Naive thymus-derived CD4-positive, alpha-beta T cell (primary cell): Measurements from ENCODE around the gene WNT5A. TPM values are rescaled to one million over a fixed set of nuclear protein-coding genes. Genes with fewer than 3 reads are reported as not detected.

Experiments
- ATAC-seq: fragments of 150-1000 bp; cut with Tn5 transposase; 2 replicates; pipeline ENCODE4 v1.10.0; 2021; ENCODE audit warnings: mild to moderate bottlenecking, moderate library complexity
- CTCF ChIA-PET: fragments of 350-600 bp; sonication (Branson Sonifier 250); formaldehyde crosslinking; loops from one replicate; lab custom pipeline; 2021; ENCODE audit warnings: antibody characterized with exemption; lab: Charles Lee
- POLR2A ChIA-PET: fragments of 350-600 bp; sonication (Branson Sonifier 250); formaldehyde crosslinking; loops from one replicate; lab custom pipeline; 2021; ENCODE audit warnings: antibody characterized with exemption, inconsistent platforms; lab: Charles Lee
- DNase-seq, 9 donors: peaks; one replicate each; pipeline versions ENCODE4 v3.0.0 to v3.0.0-alpha.2; 2020 to 2022; ENCODE audit warnings: mixed read lengths in 1 of 9
- H3K27ac ChIP-seq: one replicate; pipeline ENCODE4 v1.7.0; 2013; ENCODE audit warnings: mild to moderate bottlenecking, low read depth, low read length, moderate library complexity
- H3K27me3 ChIP-seq, 2 donors: one replicate each; pipeline ENCODE4 v1.7.0; 2013; ENCODE audit warnings: low read length in 2 of 2, mild to moderate bottlenecking in 2 of 2, moderate library complexity in 2 of 2; ENCODE audit not compliant: control insufficient read depth in 2 of 2, insufficient read depth in 2 of 2
- H3K36me3 ChIP-seq, 3 experiments: 1 replicate in 2 of 3; 2 replicates in 1 of 3; pipeline ENCODE4 v1.7.0; 2013; ENCODE audit warnings: low read length in 3 of 3, mild to moderate bottlenecking in 3 of 3, moderate library complexity in 1 of 3; ENCODE audit not compliant: insufficient read depth in 3 of 3, control insufficient read depth in 2 of 3
- H3K4me1 ChIP-seq, 2 donors: one replicate each; pipeline ENCODE4 v1.7.0; 2013; ENCODE audit warnings: low read length in 2 of 2, mild to moderate bottlenecking in 2 of 2, moderate library complexity in 1 of 2; ENCODE audit not compliant: control insufficient read depth in 2 of 2, insufficient read depth in 2 of 2
- H3K4me3 ChIP-seq: 2 replicates; pipeline ENCODE4 v1.7.0; 2013; ENCODE audit warnings: mild to moderate bottlenecking, low read length
- H3K9me3 ChIP-seq, 3 experiments: 1 replicate in 2 of 3; 2 replicates in 1 of 3; pipeline ENCODE4 v1.7.0; 2013; ENCODE audit warnings: low read length in 3 of 3; ENCODE audit not compliant: control insufficient read depth in 2 of 3
- H3K27ac Mint-ChIP-seq, 9 donors: one replicate each; pipeline ENCODE4 v1.8.0; 2020 to 2022; ENCODE audit warnings: mixed read lengths in 9 of 9, mild to moderate bottlenecking in 8 of 9, moderate library complexity in 5 of 9, inconsistent platforms in 2 of 9
- H3K27me3 Mint-ChIP-seq, 5 donors: one replicate each; pipeline ENCODE4 v1.8.0; 2021 to 2022; ENCODE audit warnings: mixed read lengths in 5 of 5, mild to moderate bottlenecking in 1 of 5
- H3K36me3 Mint-ChIP-seq, 5 donors: one replicate each; pipeline ENCODE4 v1.8.0; 2020 to 2022; ENCODE audit warnings: mixed read lengths in 5 of 5, mild to moderate bottlenecking in 3 of 5, inconsistent platforms in 1 of 5
- H3K4me1 Mint-ChIP-seq, 7 donors: one replicate each; pipeline ENCODE4 v1.8.0; 2020 to 2022; ENCODE audit warnings: mixed read lengths in 7 of 7, mild to moderate bottlenecking in 3 of 7, inconsistent platforms in 1 of 7
- H3K4me3 Mint-ChIP-seq, 10 donors: one replicate each; pipeline ENCODE4 v1.8.0; 2020 to 2022; ENCODE audit warnings: mild to moderate bottlenecking in 10 of 10, mixed read lengths in 10 of 10, moderate library complexity in 6 of 10, inconsistent platforms in 2 of 10
- H3K9me3 Mint-ChIP-seq, 11 donors: one replicate each; pipeline ENCODE4 v1.8.0; 2020 to 2022; ENCODE audit warnings: mixed read lengths in 11 of 11, mild to moderate bottlenecking in 4 of 11, inconsistent platforms in 1 of 11, moderate library complexity in 1 of 11
- intact Hi-C, 2 donors: fragments of 100-400 bp; cut with micrococcal nuclease; formaldehyde crosslinking; loops; one replicate each; pipeline ENCODE4 v1.15.1; 2023
- polyA plus RNA-seq, 2 donors: library from polyadenylated mRNA; unstranded; fragments of 300-500 nt; fragmentation: Illumina TruSeq; gene quantifications; one replicate each; pipeline ENCODE4 v1.2.3, GENCODE V29; 2021
- total RNA-seq, 6 experiments: library from RNA in 5 of 6; stranded (reverse) in 5 of 6; gene quantifications; 1 replicate in 5 of 6; 2 replicates in 1 of 6; pipeline ENCODE4 v1.2.3 and lab custom pipeline; 2021 to 2026

Gene WNT5A
- total and polyA plus RNA-seq, 7 experiments from 2014 or later = 0.36 TPM; not detected in 6

DNA sequence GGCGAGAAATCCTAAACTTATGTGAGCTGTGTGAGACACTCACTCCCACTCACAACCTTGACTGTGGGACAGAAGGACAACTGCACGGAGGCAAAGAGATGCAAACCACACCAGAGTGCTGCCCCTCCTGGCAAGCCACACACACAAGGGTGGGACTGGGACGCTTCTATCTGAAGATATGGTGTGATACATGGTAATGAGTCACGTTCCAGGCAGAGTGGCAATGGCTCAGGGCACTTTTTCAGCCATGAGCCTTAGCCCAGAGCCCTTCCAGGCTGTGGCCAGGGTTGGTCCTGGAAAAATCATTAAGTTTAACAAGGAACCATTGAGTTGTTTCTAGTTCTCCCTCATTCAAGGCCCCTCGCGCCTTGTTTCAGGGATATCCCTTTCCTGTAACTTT is 56.1 kb downstream of the WNT5A start:
- no peak for ATAC-seq
- no peak overlapping the region for H3K4me3 Mint-ChIP-seq
- H3K27ac Mint-ChIP-seq = no peak overlapping the region
- Histone ChIP-seq H3K36me3 (no peaks in the 10 kb centered on the region), H3K4me1 (no peaks in the 10 kb centered on the region), H3K4me3 (no peak overlapping the region), H3K27me3 (no peaks in the 10 kb centered on the region), H3K9me3 (no peaks in the 10 kb centered on the region), H3K27ac (no peak overlapping the region)
- ChIA-PET POLR2A (no interaction called here), CTCF (no interaction called here)
- DNase-seq = no peak
- peaks cover 0 to 5% (median 0%) of the 10 kb centered on the region in 5 donors for H3K27me3 Mint-ChIP-seq
- peaks cover 0 to 12% (median 0%) of the 10 kb centered on the region in 11 donors for H3K9me3 Mint-ChIP-seq
- no peaks in the 10 kb centered on the region for H3K36me3 Mint-ChIP-seq
- intact Hi-C loops = no loop called here
- H3K4me1 Mint-ChIP-seq = no peaks in the 10 kb centered on the region

DNA sequence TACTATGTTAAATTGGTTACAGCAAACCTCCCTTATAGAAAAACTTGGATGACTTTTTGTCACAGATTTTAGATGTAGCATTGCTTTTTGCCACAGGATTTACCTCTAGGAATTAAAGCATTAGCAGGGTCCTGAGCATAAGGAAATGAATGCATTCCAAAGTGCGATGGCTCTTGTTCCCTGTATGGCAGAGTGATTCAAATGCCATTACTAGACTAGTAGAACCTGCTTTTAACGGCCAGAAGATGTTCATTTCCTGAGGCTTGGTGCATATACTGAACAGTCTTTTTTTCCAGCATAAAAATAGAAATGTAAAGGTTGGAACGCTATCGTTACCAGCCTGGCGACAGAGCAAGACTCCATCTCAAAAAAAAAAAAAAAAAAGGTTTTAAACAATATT is 59.4 kb downstream of the WNT5A start:
- intact Hi-C loops = no loop called here
- H3K27ac ChIP-seq = no peak overlapping the region
- peaks cover 0 to 12% (median 6%) of the 10 kb centered on the region in 11 donors for H3K9me3 Mint-ChIP-seq
- ChIA-PET POLR2A (no interaction called here), CTCF (no interaction called here)
- H3K9me3 ChIP-seq = no peaks in the 10 kb centered on the region
- no peaks in the 10 kb centered on the region for H3K4me1 ChIP-seq
- peaks cover 0 to 5% (median 0%) of the 10 kb centered on the region in 5 donors for H3K27me3 Mint-ChIP-seq
- H3K4me3 Mint-ChIP-seq = no peak overlapping the region
- H3K4me3 ChIP-seq = no peak overlapping the region
- ATAC-seq = no peak
- no peaks in the 10 kb centered on the region for H3K27me3 ChIP-seq
- H3K27ac Mint-ChIP-seq = no peak overlapping the region
- DNase-seq = no peak
- H3K36me3 ChIP-seq = no peaks in the 10 kb centered on the region
- no peaks in the 10 kb centered on the region for H3K4me1 Mint-ChIP-seq
- H3K36me3 Mint-ChIP-seq = no peaks in the 10 kb centered on the region

DNA sequence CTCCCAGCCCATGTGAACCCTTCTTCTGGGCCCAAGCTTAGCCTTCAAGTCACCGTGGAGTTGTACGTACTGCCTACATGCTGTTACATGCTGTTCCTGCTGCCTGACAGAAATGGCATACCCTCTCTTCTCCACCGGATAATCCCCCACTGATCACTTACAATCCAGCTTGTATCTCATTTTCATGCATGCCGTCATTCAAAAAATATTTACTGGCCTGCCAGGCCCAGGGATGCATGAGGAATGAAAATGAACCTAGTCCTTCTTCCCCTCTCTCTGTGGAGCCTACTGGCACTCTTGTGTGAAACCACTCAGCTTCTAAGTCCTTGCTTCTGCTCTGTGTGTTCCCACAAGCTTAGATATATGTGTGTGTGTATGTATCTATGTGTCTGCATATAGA is 60.6 kb downstream of the WNT5A start:
- Mint-ChIP-seq H3K4me1 (no peaks in the 10 kb centered on the region), H3K27ac (no peak overlapping the region), H3K27me3 (peaks cover 0 to 2% (median 0%) of the 10 kb centered on the region in 5 donors), H3K36me3 (no peaks in the 10 kb centered on the region), H3K4me3 (no peak overlapping the region), H3K9me3 (peaks cover 0 to 12% (median 4%) of the 10 kb centered on the region in 11 donors)
- H3K4me3 ChIP-seq = no peak overlapping the region
- ChIA-PET POLR2A (no interaction called here), CTCF (no interaction called here)
- no peaks in the 10 kb centered on the region for H3K36me3 ChIP-seq
- ATAC-seq = no peak
- no peak for DNase-seq
- H3K9me3 ChIP-seq = no peaks in the 10 kb centered on the region
- H3K27me3 ChIP-seq = no peaks in the 10 kb centered on the region
- H3K4me1 ChIP-seq = no peaks in the 10 kb centered on the region
- no peak overlapping the region for H3K27ac ChIP-seq
- intact Hi-C loops = no loop called here

DNA sequence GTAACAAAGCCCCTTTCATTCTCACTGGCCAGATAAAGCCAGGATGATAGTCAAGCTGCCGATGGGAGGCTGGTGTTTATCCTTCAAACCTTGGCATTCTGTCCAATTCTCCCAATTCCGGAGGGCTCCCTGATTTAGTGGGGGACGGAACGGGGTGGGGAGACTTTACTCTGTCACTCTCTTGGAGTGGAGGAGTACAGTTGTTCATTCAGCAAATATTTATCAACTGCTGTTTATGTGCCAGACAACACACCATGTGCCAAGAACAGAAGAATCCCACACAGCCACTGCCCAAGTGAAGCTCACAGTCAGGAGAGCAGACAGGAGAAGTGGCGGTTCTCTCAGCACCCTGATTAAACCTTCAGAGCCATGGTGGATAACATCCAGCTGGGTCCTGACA is 63.3 kb downstream of the WNT5A start:
- Histone ChIP-seq H3K36me3 (no peaks in the 10 kb centered on the region), H3K4me3 (no peak overlapping the region), H3K27ac (no peak overlapping the region), H3K9me3 (no peaks in the 10 kb centered on the region), H3K4me1 (no peaks in the 10 kb centered on the region), H3K27me3 (no peaks in the 10 kb centered on the region)
- no peak overlapping the region for H3K27ac Mint-ChIP-seq
- H3K4me1 Mint-ChIP-seq = no peaks in the 10 kb centered on the region
- ChIA-PET POLR2A (no interaction called here), CTCF (no interaction called here)
- intact Hi-C loops = no loop called here
- H3K27me3 Mint-ChIP-seq = no peaks in the 10 kb centered on the region
- ATAC-seq = no peak
- no peak for DNase-seq
- peaks cover 0 to 18% (median 5%) of the 10 kb centered on the region in 11 donors for H3K9me3 Mint-ChIP-seq
- H3K4me3 Mint-ChIP-seq = no peak overlapping the region
- no peaks in the 10 kb centered on the region for H3K36me3 Mint-ChIP-seq

DNA sequence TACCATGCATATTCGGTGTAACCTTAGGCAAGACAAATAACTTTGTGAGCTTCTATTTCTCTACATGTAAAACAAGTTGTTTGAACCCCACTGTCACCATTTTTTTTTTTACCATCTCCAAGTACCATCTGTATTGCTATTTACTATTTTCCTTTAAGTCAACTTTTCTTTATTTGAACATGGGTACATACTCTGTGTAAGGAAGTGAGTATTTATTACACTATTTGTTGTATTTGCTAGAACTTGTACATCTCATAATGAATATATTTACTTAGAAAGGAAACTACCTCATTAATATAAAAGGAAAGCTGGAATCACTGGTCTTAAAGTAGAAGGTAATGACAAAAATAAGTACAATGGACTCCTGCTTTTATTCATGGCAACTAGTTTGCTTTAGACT is 69.9 kb downstream of the WNT5A start:
- no peak overlapping the region for H3K4me3 ChIP-seq
- no peaks in the 10 kb centered on the region for H3K36me3 Mint-ChIP-seq
- H3K27me3 ChIP-seq = no peaks in the 10 kb centered on the region
- no peak for DNase-seq
- H3K27ac ChIP-seq = no peak overlapping the region
- no peak overlapping the region for H3K27ac Mint-ChIP-seq
- no peaks in the 10 kb centered on the region for H3K4me1 ChIP-seq
- H3K27me3 Mint-ChIP-seq = no peaks in the 10 kb centered on the region
- peaks cover 0 to 37% (median 7%) of the 10 kb centered on the region in 11 donors for H3K9me3 Mint-ChIP-seq
- no peaks in the 10 kb centered on the region for H3K4me1 Mint-ChIP-seq
- intact Hi-C loops = no loop called here
- no peaks in the 10 kb centered on the region for H3K9me3 ChIP-seq
- H3K4me3 Mint-ChIP-seq = no peak overlapping the region
- CTCF ChIA-PET = no interaction called here
- H3K36me3 ChIP-seq = no peaks in the 10 kb centered on the region
- no peak for ATAC-seq
- POLR2A ChIA-PET = interaction anchor here (0.6 kb wide), 1 partner anchor 1484 kb away, joined by 5 read pairs; no protein-coding TSS in a partner anchor

DNA sequence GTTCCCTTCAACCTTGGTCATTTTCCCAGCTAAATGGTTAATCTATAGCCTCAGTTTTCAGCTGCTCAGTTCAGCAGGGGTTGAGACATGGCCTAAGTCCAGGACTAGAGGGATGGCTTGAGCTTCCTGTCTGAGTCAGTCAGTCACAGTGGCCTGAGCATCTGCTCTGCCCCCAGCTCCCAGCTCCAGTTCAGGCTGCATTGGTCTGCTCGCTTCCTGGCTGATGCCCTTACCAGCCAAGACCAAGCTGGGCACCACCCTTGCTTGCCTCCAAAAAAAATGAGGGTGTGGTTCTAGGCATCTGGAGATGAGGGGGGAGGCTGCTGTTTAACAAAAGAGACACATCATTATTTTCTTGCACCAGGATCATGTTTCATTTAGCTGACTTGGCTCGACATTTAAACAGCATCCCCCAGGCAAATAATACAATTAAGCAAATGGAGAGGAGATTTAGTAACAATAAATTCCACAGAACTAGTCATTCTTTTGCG is 70.7 kb downstream of the WNT5A start:
- H3K36me3 ChIP-seq = no peaks in the 10 kb centered on the region
- DNase-seq (no peak), ATAC-seq (no peak)
- H3K9me3 ChIP-seq = no peaks in the 10 kb centered on the region
- no peak overlapping the region for H3K27ac Mint-ChIP-seq
- no peak overlapping the region for H3K27ac ChIP-seq
- H3K4me1 ChIP-seq = no peaks in the 10 kb centered on the region
- intact Hi-C loops = no loop called here
- ChIA-PET POLR2A (interaction anchor here (0.6 kb wide), 1 partner anchor 1483 kb away, joined by 5 read pairs; no protein-coding TSS in a partner anchor), CTCF (no interaction called here)
- H3K36me3 Mint-ChIP-seq = no peaks in the 10 kb centered on the region
- peaks cover 0 to 37% (median 7%) of the 10 kb centered on the region in 11 donors for H3K9me3 Mint-ChIP-seq
- no peaks in the 10 kb centered on the region for H3K27me3 Mint-ChIP-seq
- no peaks in the 10 kb centered on the region for H3K27me3 ChIP-seq
- H3K4me1 Mint-ChIP-seq = no peaks in the 10 kb centered on the region
- H3K4me3 ChIP-seq = no peak overlapping the region
- H3K4me3 Mint-ChIP-seq = no peak overlapping the region
